ENCODE measurements around the gene SLC9A1. TPM values are rescaled to one million over a fixed set of nuclear protein-coding genes. Genes with fewer than 3 reads are reported as not detected.

SLC9A1 gene
- total and polyA plus RNA-seq, 2 of the 8 experiments (the other 6 are each of a cell fraction or from before 2014, with no cell fraction given), result 11.3 to 25.1 TPM

- TF ChIP-seq YY1 (IDR thresholded peaks at IDR 0.05; ENCODE audit: low read depth, low read length) (0 out of 2 replicates have a peak, but pooled peaks have one; percentile 21), NANOG (IDR thresholded peaks at IDR 0.05; ENCODE audit: insufficient read depth, low read depth, low read length, poor library complexity, severe bottlenecking) (no peak), POLR2A (IDR thresholded peaks at IDR 0.05; ENCODE audit: control extremely low read depth in 1 of 2, low read depth in 2 of 2, low read length in 2 of 2) (no peak), BRCA1 (IDR thresholded peaks at IDR 0.05; ENCODE audit: low read depth, low read length) (no peak), EGR1 (IDR thresholded peaks at IDR 0.05; ENCODE audit: borderline replicate concordance, low read depth, low read length) (no peak), CREB1 (IDR thresholded peaks at IDR 0.05) (0 out of 2 replicates have a peak, but pooled peaks have one; percentile 6), GABPA (IDR thresholded peaks at IDR 0.05; ENCODE audit: borderline replicate concordance, insufficient read depth, low read length) (peak; percentile 27; the same call in 1 of the 2 replicates), TAF7 (optimal IDR thresholded peaks at IDR 0.05; ENCODE audit: borderline replicate concordance, low read depth, low read length) (no peak), KDM1A (IDR thresholded peaks at IDR 0.05; ENCODE audit: borderline replicate concordance, low read length) (no peak), EZH2 (IDR thresholded peaks at IDR 0.05; ENCODE audit: low read depth, low read length, severe bottlenecking) (no peak)
- TF ChIP-seq, protein P1, sequence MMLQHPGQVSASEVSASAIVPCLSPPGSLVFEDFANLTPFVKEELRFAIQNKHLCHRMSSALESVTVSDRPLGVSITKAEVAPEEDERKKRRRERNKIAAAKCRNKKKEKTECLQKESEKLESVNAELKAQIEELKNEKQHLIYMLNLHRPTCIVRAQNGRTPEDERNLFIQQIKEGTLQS (IDR thresholded peaks at IDR 0.05; ENCODE audit: insufficient read depth, low read depth, low read length), result no peak
- TF ChIP-seq, protein P2, sequence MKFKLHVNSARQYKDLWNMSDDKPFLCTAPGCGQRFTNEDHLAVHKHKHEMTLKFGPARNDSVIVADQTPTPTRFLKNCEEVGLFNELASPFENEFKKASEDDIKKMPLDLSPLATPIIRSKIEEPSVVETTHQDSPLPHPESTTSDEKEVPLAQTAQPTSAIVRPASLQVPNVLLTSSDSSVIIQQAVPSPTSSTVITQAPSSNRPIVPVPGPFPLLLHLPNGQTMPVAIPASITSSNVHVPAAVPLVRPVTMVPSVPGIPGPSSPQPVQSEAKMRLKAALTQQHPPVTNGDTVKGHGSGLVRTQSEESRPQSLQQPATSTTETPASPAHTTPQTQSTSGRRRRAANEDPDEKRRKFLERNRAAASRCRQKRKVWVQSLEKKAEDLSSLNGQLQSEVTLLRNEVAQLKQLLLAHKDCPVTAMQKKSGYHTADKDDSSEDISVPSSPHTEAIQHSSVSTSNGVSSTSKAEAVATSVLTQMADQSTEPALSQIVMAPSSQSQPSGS (IDR thresholded peaks at IDR 0.05; ENCODE audit: low read length), result no peak
- TF ChIP-seq, protein P3, sequence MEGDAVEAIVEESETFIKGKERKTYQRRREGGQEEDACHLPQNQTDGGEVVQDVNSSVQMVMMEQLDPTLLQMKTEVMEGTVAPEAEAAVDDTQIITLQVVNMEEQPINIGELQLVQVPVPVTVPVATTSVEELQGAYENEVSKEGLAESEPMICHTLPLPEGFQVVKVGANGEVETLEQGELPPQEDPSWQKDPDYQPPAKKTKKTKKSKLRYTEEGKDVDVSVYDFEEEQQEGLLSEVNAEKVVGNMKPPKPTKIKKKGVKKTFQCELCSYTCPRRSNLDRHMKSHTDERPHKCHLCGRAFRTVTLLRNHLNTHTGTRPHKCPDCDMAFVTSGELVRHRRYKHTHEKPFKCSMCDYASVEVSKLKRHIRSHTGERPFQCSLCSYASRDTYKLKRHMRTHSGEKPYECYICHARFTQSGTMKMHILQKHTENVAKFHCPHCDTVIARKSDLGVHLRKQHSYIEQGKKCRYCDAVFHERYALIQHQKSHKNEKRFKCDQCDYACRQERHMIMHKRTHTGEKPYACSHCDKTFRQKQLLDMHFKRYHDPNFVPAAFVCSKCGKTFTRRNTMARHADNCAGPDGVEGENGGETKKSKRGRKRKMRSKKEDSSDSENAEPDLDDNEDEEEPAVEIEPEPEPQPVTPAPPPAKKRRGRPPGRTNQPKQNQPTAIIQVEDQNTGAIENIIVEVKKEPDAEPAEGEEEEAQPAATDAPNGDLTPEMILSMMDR (IDR thresholded peaks at IDR 0.05; ENCODE audit: control extremely low read depth in 1 of 3, insufficient read depth in 1 of 3, low read depth in 1 of 3, low read length in 3 of 3), result peak in 2 of 3 experiments; percentile 97 to 99; a peak in 3 of 4 replicates
Measured at GRCh38 chr1:27102707-27103468, 52.0 kb downstream of the SLC9A1 start (continued).

All from H1 (cell line).